ENCODE results near the gene COBL.

COBL gene

DNA sequence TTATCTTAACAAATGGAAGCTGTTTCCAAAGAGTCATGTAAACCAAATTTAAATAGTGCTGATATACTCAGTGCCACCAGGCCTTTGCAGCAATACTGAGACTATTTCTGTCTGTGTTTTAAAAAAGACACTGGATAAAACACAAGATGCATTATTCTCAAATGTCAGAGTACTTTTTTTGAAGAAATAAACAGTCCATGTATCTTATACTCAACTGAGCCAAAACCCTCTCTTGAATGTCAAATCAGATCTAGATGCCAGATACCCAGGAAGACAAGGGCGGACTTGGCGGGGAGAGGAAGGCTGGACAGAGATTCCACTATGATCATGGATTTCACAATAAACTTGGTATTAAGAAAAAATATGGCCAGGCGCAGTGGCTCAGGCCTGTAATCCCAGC lies 127.6 kb downstream of the COBL start:
- H3F3A ChIP-seq (ENCODE audit: low read depth) = no peaks in the 10 kb centered on the region
- H3K27me3 ChIP-seq (ENCODE audit: insufficient read depth, low read length, poor library complexity, severe bottlenecking) = no peaks in the 10 kb centered on the region
- H3K79me2 ChIP-seq (ENCODE audit: insufficient read depth, low read length) = no peaks in the 10 kb centered on the region
- no peaks in the 10 kb centered on the region for H4K20me1 ChIP-seq (ENCODE audit: insufficient read depth, low read length, poor library complexity, severe bottlenecking)
- no peaks in the 10 kb centered on the region for H3K36me3 ChIP-seq (ENCODE audit: insufficient read depth, low read length)
- no peak overlapping the region for H3K4me3 ChIP-seq (ENCODE audit: low read length, poor library complexity, severe bottlenecking)
- H3K9ac ChIP-seq (ENCODE audit: low read depth, low read length, poor library complexity, severe bottlenecking) = no peak overlapping the region
- H3K9me3 ChIP-seq (ENCODE audit: insufficient read depth, low read depth, low read length) = no peaks in the 10 kb centered on the region
- no peak overlapping the region for H2AFZ ChIP-seq (ENCODE audit: low read length)
- no peaks in the 10 kb centered on the region for H3K9me2 ChIP-seq (replicated peaks; ENCODE audit: low read depth, low read length)
- H3K4me1 ChIP-seq (ENCODE audit: insufficient read depth, low read length, poor library complexity, severe bottlenecking) = no peaks in the 10 kb centered on the region
- no peak overlapping the region for H3K4me2 ChIP-seq (ENCODE audit: low read depth, low read length, poor library complexity, severe bottlenecking)
- TF ChIP-seq, protein P1, sequence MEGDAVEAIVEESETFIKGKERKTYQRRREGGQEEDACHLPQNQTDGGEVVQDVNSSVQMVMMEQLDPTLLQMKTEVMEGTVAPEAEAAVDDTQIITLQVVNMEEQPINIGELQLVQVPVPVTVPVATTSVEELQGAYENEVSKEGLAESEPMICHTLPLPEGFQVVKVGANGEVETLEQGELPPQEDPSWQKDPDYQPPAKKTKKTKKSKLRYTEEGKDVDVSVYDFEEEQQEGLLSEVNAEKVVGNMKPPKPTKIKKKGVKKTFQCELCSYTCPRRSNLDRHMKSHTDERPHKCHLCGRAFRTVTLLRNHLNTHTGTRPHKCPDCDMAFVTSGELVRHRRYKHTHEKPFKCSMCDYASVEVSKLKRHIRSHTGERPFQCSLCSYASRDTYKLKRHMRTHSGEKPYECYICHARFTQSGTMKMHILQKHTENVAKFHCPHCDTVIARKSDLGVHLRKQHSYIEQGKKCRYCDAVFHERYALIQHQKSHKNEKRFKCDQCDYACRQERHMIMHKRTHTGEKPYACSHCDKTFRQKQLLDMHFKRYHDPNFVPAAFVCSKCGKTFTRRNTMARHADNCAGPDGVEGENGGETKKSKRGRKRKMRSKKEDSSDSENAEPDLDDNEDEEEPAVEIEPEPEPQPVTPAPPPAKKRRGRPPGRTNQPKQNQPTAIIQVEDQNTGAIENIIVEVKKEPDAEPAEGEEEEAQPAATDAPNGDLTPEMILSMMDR (conservative IDR thresholded peaks at IDR 0.05; ENCODE audit: low read length) = no peak
- no peak for TF ChIP-seq EZH2phosphoT487 (IDR thresholded peaks at IDR 0.05; ENCODE audit: borderline replicate concordance)

DNA sequence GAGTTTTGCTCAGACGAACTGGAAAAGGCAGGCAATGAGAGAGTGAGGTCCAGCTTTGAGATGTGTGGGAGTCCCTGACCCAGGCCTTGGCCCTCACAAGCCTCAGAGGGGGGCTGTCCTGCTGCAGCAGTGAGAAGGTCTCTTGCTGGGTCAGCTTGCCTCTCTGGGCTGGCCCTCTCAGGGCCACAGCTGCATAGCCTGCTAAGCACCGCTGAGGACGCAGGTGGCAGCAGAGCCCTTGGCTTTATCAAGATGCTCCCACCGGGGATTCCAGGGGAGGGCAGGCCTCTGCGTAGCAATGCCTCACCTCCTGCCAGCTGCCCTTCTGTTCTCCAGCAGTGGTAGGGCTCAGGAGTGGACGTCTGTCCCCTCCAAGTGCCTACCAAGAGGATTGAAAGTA lies 128.7 kb downstream of the COBL start:
- Histone ChIP-seq H3K9ac (ENCODE audit: low read depth, low read length, poor library complexity, severe bottlenecking) (no peak overlapping the region), H4K20me1 (ENCODE audit: insufficient read depth, low read length, poor library complexity, severe bottlenecking) (no peaks in the 10 kb centered on the region), H3K9me2 (replicated peaks; ENCODE audit: low read depth, low read length) (no peaks in the 10 kb centered on the region), H3K4me3 (ENCODE audit: low read length, poor library complexity, severe bottlenecking) (no peak overlapping the region), H3K4me2 (ENCODE audit: low read depth, low read length, poor library complexity, severe bottlenecking) (no peak overlapping the region), H3K27me3 (ENCODE audit: insufficient read depth, low read length, poor library complexity, severe bottlenecking) (no peaks in the 10 kb centered on the region), H3K4me1 (ENCODE audit: insufficient read depth, low read length, poor library complexity, severe bottlenecking) (no peaks in the 10 kb centered on the region), H2AFZ (ENCODE audit: low read length) (no peak overlapping the region), H3K79me2 (ENCODE audit: insufficient read depth, low read length) (no peaks in the 10 kb centered on the region), H3K36me3 (ENCODE audit: insufficient read depth, low read length) (no peaks in the 10 kb centered on the region), H3K9me3 (ENCODE audit: insufficient read depth, low read depth, low read length) (no peaks in the 10 kb centered on the region), H3F3A (ENCODE audit: low read depth) (no peaks in the 10 kb centered on the region)
- TF ChIP-seq, protein P1 (conservative IDR thresholded peaks at IDR 0.05; ENCODE audit: low read length) = no peak
- no peak for TF ChIP-seq EZH2phosphoT487 (IDR thresholded peaks at IDR 0.05; ENCODE audit: borderline replicate concordance)

DNA sequence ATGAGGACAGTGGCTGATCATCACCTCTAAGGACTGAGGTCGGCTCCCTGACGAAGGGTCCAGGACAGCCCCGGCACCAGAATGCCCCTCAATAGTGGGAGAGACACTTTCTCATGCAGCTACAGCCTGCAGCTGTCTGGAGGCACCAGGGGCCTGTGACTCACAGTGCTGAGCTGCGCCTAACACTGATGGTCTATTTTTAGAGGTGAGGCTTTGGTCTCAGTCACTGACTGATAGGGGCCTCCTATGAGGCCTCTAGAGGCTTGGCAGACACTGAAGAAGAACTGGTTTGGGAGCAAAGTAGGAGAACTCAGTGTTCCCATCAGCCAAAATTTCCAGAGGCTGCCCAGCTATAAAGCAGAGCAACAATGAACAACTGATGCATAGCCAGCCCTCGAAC lies 130.1 kb downstream of the COBL start:
- Histone ChIP-seq H3K36me3 (ENCODE audit: insufficient read depth, low read length) (no peaks in the 10 kb centered on the region), H3K9me3 (ENCODE audit: insufficient read depth, low read depth, low read length) (no peaks in the 10 kb centered on the region), H3K9me2 (replicated peaks; ENCODE audit: low read depth, low read length) (no peaks in the 10 kb centered on the region), H3K9ac (ENCODE audit: low read depth, low read length, poor library complexity, severe bottlenecking) (no peak overlapping the region), H3K4me1 (ENCODE audit: insufficient read depth, low read length, poor library complexity, severe bottlenecking) (no peaks in the 10 kb centered on the region), H4K20me1 (ENCODE audit: insufficient read depth, low read length, poor library complexity, severe bottlenecking) (no peaks in the 10 kb centered on the region), H2AFZ (ENCODE audit: low read length) (no peak overlapping the region), H3K79me2 (ENCODE audit: insufficient read depth, low read length) (no peaks in the 10 kb centered on the region), H3K27me3 (ENCODE audit: insufficient read depth, low read length, poor library complexity, severe bottlenecking) (no peaks in the 10 kb centered on the region), H3K4me2 (ENCODE audit: low read depth, low read length, poor library complexity, severe bottlenecking) (no peak overlapping the region), H3F3A (ENCODE audit: low read depth) (no peaks in the 10 kb centered on the region), H3K4me3 (ENCODE audit: low read length, poor library complexity, severe bottlenecking) (no peak overlapping the region)
- TF ChIP-seq, protein P1 (conservative IDR thresholded peaks at IDR 0.05; ENCODE audit: low read length) = no peak
- no peak for TF ChIP-seq EZH2phosphoT487 (IDR thresholded peaks at IDR 0.05; ENCODE audit: borderline replicate concordance)

All from Loucy (cell line).